Measurements from ENCODE around the gene HSPG2. TPM values are rescaled to one million over a fixed set of nuclear protein-coding genes. Genes with fewer than 3 reads are reported as not detected.

HSPG2 gene
- total and polyA plus RNA-seq, 2 donors, result 10.2 to 37.3 TPM

DNA sequence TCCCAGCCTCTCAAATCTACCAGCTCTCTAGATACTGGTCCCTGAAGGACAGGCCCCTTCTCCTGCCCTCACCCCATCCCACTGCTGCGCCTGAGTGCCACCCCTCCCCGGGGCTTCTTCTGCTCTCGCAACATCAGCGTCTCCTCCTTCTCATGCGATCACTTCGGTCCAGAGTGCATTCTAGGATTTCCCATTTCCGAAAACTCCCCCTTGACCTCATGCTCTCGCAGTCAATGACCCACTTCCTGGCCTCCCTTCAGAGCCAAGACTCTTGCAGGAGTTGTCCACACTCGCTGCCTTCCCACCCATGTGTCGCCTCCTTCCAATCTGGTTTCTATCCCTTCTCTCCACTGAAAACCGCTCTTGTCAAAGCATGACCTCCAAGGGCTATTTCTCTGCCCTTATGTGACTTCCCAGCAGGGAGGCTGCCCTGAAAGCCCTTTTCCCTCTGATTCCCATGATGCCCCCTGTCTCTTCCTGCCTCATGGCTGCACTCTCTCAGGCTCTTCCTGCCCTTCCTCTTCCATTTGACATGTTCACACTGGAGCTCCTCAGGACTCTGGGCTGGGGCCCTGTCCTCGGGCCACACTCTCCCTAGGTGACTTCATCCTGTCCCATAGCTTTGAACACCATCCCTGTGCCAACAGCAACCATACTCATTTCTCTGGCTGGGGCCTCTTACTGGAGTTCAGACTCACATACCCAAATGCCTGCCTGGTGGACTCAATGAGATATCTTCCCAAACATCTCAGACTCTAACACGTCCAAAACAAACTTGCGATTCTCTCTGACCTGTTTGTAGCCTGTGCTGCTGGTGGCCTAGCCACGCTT lies 79.1 kb downstream of the HSPG2 start:
- no peak for DNase-seq (ENCODE audit: low read depth in 6 of 9, low spot score in 9 of 9)
- H3K27ac ChIP-seq (ENCODE audit: low read depth in 1 of 2, low read length in 1 of 2), result no peak overlapping the region
- H3K4me3 ChIP-seq (ENCODE audit: low read length in 2 of 2), result no peak overlapping the region
- WGBS, result 95% methylated on average over 15 of the region's 15 CpGs
- no peaks in the 10 kb centered on the region for H3K4me1 ChIP-seq (ENCODE audit: control insufficient read depth in 2 of 2, insufficient read depth in 2 of 2, low read length in 2 of 2)
- H3K27me3 ChIP-seq (ENCODE audit: control insufficient read depth in 2 of 2, insufficient read depth in 1 of 2, low read length in 1 of 2), result no peaks in the 10 kb centered on the region
- peaks cover 0 to 6% of the 10 kb centered on the region in 2 donors for H3K9me3 ChIP-seq (ENCODE audit: control insufficient read depth in 2 of 2, insufficient read depth in 1 of 2, low read length in 1 of 2)
- H3K36me3 ChIP-seq (ENCODE audit: control insufficient read depth in 2 of 2, insufficient read depth in 2 of 2, low read length in 1 of 2), result no peaks in the 10 kb centered on the region

DNA sequence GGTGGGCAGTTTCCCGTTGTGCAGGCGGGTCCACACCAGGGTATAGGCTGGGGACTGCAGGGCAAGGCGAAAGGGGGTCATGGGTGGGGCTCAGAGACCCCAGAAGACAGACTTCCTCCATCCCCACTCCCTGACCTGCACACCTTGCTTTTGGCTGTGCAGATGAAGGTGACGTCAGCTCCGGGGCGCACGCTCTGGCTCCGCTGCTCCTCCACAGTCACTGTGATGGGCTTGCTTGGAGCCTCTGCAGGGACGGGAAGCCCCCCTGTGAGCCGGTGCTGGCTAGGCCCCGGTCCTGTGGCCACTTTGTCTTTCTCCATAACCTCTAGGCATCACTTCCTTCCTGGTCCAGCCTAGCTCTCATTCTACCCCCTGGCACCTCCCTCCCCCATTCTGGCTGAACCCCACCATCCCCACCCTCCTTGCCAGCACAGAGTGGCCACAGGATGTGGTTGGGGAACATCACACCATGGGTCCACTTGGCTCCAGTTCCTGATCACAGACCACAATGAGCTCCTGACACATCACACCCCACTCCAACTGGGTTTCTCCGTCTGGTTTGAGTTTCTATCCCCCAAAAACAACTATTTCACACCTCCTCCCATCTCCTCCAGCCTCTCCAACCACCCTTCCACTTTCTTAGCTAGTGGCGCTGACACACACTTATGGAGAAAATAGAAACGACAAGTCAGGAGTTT lies 79.8 kb downstream of the HSPG2 start:
- H3K9me3 ChIP-seq (ENCODE audit: control insufficient read depth in 2 of 2, insufficient read depth in 1 of 2, low read length in 1 of 2), result peaks cover 0 to 6% of the 10 kb centered on the region in 2 donors
- H3K36me3 ChIP-seq (ENCODE audit: control insufficient read depth in 2 of 2, insufficient read depth in 2 of 2, low read length in 1 of 2), result no peaks in the 10 kb centered on the region
- H3K4me3 ChIP-seq (ENCODE audit: low read length in 2 of 2), result no peak overlapping the region
- H3K27ac ChIP-seq (ENCODE audit: low read depth in 1 of 2, low read length in 1 of 2), result no peak overlapping the region
- no peaks in the 10 kb centered on the region for H3K27me3 ChIP-seq (ENCODE audit: control insufficient read depth in 2 of 2, insufficient read depth in 1 of 2, low read length in 1 of 2)
- no peak for DNase-seq (ENCODE audit: low read depth in 6 of 9, low spot score in 9 of 9)
- 88% methylated on average over 14 of the region's 14 CpGs for WGBS
- H3K4me1 ChIP-seq (ENCODE audit: control insufficient read depth in 2 of 2, insufficient read depth in 2 of 2, low read length in 2 of 2), result no peaks in the 10 kb centered on the region

DNA sequence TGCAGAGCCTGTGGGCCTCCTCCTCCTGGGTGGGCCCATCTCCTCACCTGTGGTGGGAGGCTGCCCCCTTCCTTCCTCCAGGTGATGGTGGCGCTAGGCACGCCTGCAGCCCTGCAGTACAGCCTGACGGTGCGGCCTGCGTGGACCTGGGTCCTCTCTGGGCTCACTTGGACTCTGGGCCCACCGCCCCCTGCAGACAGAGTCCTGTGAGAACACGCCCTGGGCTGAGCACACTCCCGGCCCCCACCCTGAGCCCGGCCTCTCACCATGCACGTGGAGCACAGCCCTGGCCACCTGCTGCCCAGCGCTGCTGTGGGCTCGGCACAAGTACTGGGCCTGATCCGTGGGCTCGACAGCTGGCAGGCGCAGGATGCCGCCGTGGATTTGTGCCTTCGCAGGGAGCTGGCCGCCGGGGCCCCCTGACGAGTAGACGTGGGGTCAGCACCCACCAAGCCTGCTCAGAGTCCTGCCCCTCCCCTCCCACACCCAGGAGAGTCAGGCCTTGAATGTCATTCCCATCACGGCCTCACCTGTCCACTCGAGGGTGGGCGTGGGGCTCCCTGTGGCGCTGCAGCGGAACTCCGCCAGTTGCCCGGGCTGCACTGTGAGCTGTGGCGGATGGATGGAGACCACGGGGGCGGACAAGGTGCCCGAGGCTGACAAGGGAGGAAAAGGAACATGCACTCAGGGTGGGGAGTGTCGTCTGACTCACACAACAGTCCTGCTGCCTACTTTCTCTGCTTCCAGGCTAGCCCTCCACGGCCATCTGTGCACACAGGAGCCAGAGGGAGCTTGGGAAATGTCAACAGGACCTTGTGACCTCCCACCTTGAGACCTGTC lies 81.6 kb downstream of the HSPG2 start:
- no peak for DNase-seq (ENCODE audit: low read depth in 6 of 9, low spot score in 9 of 9)
- WGBS, result 94% methylated on average over 35 of the region's 35 CpGs
- no peak overlapping the region for H3K27ac ChIP-seq (ENCODE audit: low read depth in 1 of 2, low read length in 1 of 2)
- H3K36me3 ChIP-seq (ENCODE audit: control insufficient read depth in 2 of 2, insufficient read depth in 2 of 2, low read length in 1 of 2), result no peaks in the 10 kb centered on the region
- no peaks in the 10 kb centered on the region for H3K9me3 ChIP-seq (ENCODE audit: control insufficient read depth in 2 of 2, insufficient read depth in 1 of 2, low read length in 1 of 2)
- H3K4me3 ChIP-seq (ENCODE audit: low read length in 2 of 2), result no peak overlapping the region
- H3K4me1 ChIP-seq (ENCODE audit: control insufficient read depth in 2 of 2, insufficient read depth in 2 of 2, low read length in 2 of 2), result no peaks in the 10 kb centered on the region
- H3K27me3 ChIP-seq (ENCODE audit: control insufficient read depth in 2 of 2, insufficient read depth in 1 of 2, low read length in 1 of 2), result no peaks in the 10 kb centered on the region

DNA sequence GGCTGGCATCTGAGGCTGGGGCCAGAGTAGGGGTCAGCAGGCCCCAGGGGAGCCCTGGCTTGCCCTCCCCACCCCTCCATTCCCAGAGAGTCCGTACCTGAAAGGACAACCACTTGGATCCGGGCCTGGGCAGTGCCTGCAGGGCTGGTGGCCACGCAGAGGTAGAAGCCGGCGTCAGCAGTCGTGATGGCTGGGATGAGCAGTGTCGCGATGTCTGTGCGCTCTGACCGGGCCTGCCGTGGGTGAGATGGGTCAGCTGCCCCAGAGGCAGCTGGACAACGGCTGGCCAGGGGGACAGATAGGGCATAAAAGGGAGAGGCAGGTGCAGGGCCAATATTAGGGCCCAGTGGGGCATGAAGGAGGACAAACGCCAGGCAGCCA lies 82.4 kb downstream of the HSPG2 start:
- H3K36me3 ChIP-seq (ENCODE audit: control insufficient read depth in 2 of 2, insufficient read depth in 2 of 2, low read length in 1 of 2), result no peaks in the 10 kb centered on the region
- no peaks in the 10 kb centered on the region for H3K9me3 ChIP-seq (ENCODE audit: control insufficient read depth in 2 of 2, insufficient read depth in 1 of 2, low read length in 1 of 2)
- H3K4me3 ChIP-seq (ENCODE audit: low read length in 2 of 2), result no peak overlapping the region
- no peaks in the 10 kb centered on the region for H3K27me3 ChIP-seq (ENCODE audit: control insufficient read depth in 2 of 2, insufficient read depth in 1 of 2, low read length in 1 of 2)
- no peaks in the 10 kb centered on the region for H3K4me1 ChIP-seq (ENCODE audit: control insufficient read depth in 2 of 2, insufficient read depth in 2 of 2, low read length in 2 of 2)
- DNase-seq (ENCODE audit: low read depth in 6 of 9, low spot score in 9 of 9), result no peak
- H3K27ac ChIP-seq (ENCODE audit: low read depth in 1 of 2, low read length in 1 of 2), result no peak overlapping the region
- WGBS, result 96% methylated on average over 13 of the region's 13 CpGs

DNA sequence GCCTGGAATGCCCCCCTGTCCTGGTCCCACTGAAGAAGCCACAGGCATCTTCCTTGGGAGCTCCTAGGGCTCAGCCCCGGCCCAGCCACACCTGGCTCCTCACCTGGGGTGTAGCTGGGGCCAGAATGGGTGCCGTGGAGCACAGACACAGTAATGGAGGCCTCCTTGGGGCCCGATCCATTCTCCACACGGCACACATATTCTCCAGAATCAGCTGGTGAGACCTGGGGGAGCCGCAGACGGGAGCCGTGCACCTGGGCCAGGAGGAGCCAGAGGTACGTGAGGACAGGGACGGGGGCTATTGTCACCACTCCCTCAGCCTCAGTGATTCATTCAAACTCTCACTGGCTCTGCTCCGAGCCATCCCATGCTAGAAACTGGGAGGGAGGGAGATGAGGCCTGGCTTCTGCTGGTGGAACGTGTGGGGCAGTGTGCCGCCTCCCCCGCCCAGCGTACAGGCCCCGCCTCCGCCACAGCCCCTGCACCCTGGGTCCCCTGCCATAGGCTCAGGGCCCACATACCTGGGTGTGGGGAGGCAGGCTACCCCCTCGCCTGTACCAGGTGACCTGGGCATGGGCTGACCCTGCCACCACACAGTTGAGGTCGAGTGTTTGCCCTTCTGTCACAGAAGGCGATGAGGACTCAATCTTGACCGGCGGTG lies 82.9 kb downstream of the HSPG2 start:
- WGBS, result 96% methylated on average over 21 of the region's 21 CpGs
- Histone ChIP-seq H3K36me3 (ENCODE audit: control insufficient read depth in 2 of 2, insufficient read depth in 2 of 2, low read length in 1 of 2) (no peaks in the 10 kb centered on the region), H3K4me3 (ENCODE audit: low read length in 2 of 2) (no peak overlapping the region), H3K9me3 (ENCODE audit: control insufficient read depth in 2 of 2, insufficient read depth in 1 of 2, low read length in 1 of 2) (no peaks in the 10 kb centered on the region), H3K4me1 (ENCODE audit: control insufficient read depth in 2 of 2, insufficient read depth in 2 of 2, low read length in 2 of 2) (no peaks in the 10 kb centered on the region), H3K27ac (ENCODE audit: low read depth in 1 of 2, low read length in 1 of 2) (no peak overlapping the region), H3K27me3 (ENCODE audit: control insufficient read depth in 2 of 2, insufficient read depth in 1 of 2, low read length in 1 of 2) (no peaks in the 10 kb centered on the region)
- no peak for DNase-seq (ENCODE audit: low read depth in 6 of 9, low spot score in 9 of 9)

DNA sequence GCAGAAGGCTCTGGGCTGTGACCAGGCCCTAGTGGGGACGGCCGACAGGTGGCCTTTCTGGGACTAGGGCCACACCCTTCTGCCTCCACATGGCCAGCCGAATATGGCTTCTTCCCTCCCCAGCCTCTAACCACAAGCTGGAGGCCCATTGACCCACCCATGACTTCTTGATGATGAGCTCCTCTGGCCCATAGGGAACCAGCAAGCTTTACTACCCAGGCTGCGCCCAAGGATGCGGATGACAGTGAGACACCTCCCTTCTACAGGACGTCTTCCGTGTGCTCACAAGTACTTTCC lies 84.0 kb downstream of the HSPG2 start:
- Histone ChIP-seq H3K27me3 (ENCODE audit: control insufficient read depth in 2 of 2, insufficient read depth in 1 of 2, low read length in 1 of 2) (no peaks in the 10 kb centered on the region), H3K9me3 (ENCODE audit: control insufficient read depth in 2 of 2, insufficient read depth in 1 of 2, low read length in 1 of 2) (no peaks in the 10 kb centered on the region), H3K36me3 (ENCODE audit: control insufficient read depth in 2 of 2, insufficient read depth in 2 of 2, low read length in 1 of 2) (no peaks in the 10 kb centered on the region), H3K4me1 (ENCODE audit: control insufficient read depth in 2 of 2, insufficient read depth in 2 of 2, low read length in 2 of 2) (no peaks in the 10 kb centered on the region), H3K4me3 (ENCODE audit: low read length in 2 of 2) (no peak overlapping the region), H3K27ac (ENCODE audit: low read depth in 1 of 2, low read length in 1 of 2) (no peak overlapping the region)
- 91% methylated on average over 7 of the region's 7 CpGs for WGBS
- DNase-seq (ENCODE audit: low read depth in 6 of 9, low spot score in 9 of 9), result no peak

DNA sequence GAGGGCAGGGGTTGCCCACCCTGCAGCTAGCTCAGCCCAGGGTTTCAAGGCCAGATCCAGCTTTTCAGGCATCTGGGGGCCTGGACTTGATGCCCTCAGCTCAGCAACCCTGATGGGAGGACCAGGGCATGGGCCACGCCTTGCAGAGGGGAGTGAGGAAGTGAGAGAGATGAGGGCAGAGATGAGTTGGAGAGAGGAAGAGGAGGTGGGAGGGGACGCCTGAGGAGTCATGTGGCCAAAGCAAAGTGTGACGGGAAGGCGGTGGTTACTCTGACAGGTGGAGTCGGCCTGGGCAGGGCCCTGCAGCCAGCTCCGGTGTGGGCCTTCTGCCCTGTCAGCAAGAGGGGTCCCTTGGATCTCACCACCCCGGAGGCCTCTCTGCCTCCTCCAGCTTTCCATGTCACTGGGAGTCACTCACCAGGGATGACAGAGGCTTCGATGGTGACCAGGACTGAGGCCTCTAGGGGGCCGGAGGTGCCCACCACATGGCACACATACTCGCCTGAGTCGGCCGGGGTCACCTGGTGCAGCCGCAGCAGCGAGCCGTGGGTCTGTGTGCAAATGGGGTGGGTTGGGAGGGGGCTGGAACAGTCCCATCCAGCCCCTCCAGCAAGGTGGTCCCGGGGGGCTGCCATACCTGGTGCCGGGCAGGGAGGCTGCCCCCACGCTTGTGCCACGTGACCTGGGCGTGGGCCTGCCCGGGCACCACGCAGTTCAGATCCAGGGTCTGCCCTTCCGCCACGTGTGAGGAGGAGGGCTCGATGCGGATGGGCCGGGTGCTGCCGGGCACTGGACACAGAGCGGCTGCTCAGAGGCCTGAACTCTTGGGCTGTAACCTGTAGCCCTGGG lies 84.6 kb downstream of the HSPG2 start:
- no peak for DNase-seq (ENCODE audit: low read depth in 6 of 9, low spot score in 9 of 9)
- WGBS, result 93% methylated on average over 29 of the region's 29 CpGs
- H3K27me3 ChIP-seq (ENCODE audit: control insufficient read depth in 2 of 2, insufficient read depth in 1 of 2, low read length in 1 of 2), result no peaks in the 10 kb centered on the region
- no peak overlapping the region for H3K4me3 ChIP-seq (ENCODE audit: low read length in 2 of 2)
- no peak overlapping the region for H3K27ac ChIP-seq (ENCODE audit: low read depth in 1 of 2, low read length in 1 of 2)
- no peaks in the 10 kb centered on the region for H3K9me3 ChIP-seq (ENCODE audit: control insufficient read depth in 2 of 2, insufficient read depth in 1 of 2, low read length in 1 of 2)
- no peaks in the 10 kb centered on the region for H3K36me3 ChIP-seq (ENCODE audit: control insufficient read depth in 2 of 2, insufficient read depth in 2 of 2, low read length in 1 of 2)
- H3K4me1 ChIP-seq (ENCODE audit: control insufficient read depth in 2 of 2, insufficient read depth in 2 of 2, low read length in 2 of 2), result no peaks in the 10 kb centered on the region

DNA sequence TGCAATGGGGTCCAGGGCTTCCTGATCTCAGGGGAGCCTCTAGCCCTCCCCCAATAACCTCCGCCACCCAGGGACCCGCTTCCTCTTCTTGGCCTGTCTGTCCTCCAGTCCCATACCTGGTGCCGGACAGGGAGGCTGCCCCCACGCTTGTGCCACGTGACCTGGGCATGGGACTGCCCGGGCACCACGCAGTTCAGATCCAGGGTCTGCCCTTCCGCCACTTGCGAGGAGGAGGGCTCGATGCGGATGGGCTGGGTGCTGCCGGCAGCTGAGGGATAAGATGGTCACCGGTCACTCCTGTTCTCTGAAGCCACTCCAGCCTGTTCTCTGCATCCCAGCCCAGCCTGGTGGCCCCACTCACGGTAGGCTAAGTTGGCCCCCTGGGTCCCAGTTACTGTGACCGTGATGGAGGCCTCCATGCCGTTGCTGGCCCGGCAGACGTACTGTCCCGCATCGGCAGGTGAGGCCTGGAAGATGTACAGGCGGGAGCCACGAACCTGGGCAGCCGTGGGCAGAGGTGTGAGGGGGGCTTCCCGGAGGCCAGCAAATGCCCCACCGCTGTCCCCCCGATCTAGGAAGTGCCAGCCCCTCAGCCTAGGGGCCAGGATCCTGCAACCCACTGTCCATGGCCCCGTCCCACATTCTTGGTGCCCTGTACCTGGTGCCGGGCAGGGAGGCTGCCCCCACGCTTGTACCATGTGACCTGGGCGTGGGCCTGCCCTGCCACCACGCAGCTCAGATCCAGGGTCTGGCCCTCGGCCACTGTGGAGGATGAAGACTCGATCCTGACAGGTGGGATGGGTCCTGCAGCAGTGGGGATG lies 85.5 kb downstream of the HSPG2 start:
- Histone ChIP-seq H3K27me3 (ENCODE audit: control insufficient read depth in 2 of 2, insufficient read depth in 1 of 2, low read length in 1 of 2) (no peaks in the 10 kb centered on the region), H3K4me3 (ENCODE audit: low read length in 2 of 2) (no peak overlapping the region), H3K27ac (ENCODE audit: low read depth in 1 of 2, low read length in 1 of 2) (no peak overlapping the region), H3K36me3 (ENCODE audit: control insufficient read depth in 2 of 2, insufficient read depth in 2 of 2, low read length in 1 of 2) (no peaks in the 10 kb centered on the region), H3K9me3 (ENCODE audit: control insufficient read depth in 2 of 2, insufficient read depth in 1 of 2, low read length in 1 of 2) (no peaks in the 10 kb centered on the region), H3K4me1 (ENCODE audit: control insufficient read depth in 2 of 2, insufficient read depth in 2 of 2, low read length in 2 of 2) (no peaks in the 10 kb centered on the region)
- DNase-seq (ENCODE audit: low read depth in 6 of 9, low spot score in 9 of 9), result no peak
- 96% methylated on average over 33 of the region's 33 CpGs for WGBS
